GM23338 (cell line): ENCODE results near the gene TLCD3B. TPM values are rescaled to one million over a fixed set of nuclear protein-coding genes. Genes with fewer than 3 reads are reported as not detected.

Experiments used
- ATAC-seq: fragments of 200-7000 bp; cut with Tn5 transposase; 3 replicates; pipeline ENCODE4 v1.9.1; 2020
- DNase-seq: peaks from one replicate; pipeline ENCODE4 v3.0.0-alpha.2; 2015; ENCODE audit warnings: low spot score
- H2AFZ ChIP-seq: fragments of 200-600 bp; sonication (generic); 2 replicates; pipeline ENCODE4 v1.8.0; 2016; ENCODE audit warnings: antibody characterized with exemption, mild to moderate bottlenecking, moderate library complexity
- H3F3A ChIP-seq: fragments of 200-600 bp; sonication (generic); replicated peaks from 2 replicates; pipeline ENCODE4 v1.8.0; 2017; ENCODE audit warnings: antibody characterized with exemption, mixed run types, low read depth
- H3K27ac ChIP-seq: fragments of 200-600 bp; sonication (generic); 2 replicates; pipeline ENCODE4 v1.6.1; 2016; ENCODE audit warnings: low read depth
- H3K27me3 ChIP-seq: fragments of 200-600 bp; sonication (generic); 2 replicates; pipeline ENCODE4 v1.8.0; 2016; ENCODE audit warnings: mild to moderate bottlenecking, mixed run types, moderate library complexity; ENCODE audit not compliant: insufficient read depth
- H3K36me3 ChIP-seq: fragments of 200-600 bp; sonication (generic); 2 replicates; pipeline ENCODE4 v1.8.0; 2016; ENCODE audit warnings: mild to moderate bottlenecking; ENCODE audit not compliant: insufficient read depth
- H3K4me1 ChIP-seq: fragments of 200-600 bp; sonication (generic); 2 replicates; pipeline ENCODE4 v1.8.0; 2016; ENCODE audit warnings: mild to moderate bottlenecking, moderate library complexity; ENCODE audit not compliant: insufficient read depth
- H3K4me2 ChIP-seq: fragments of 200-600 bp; sonication (generic); 2 replicates; pipeline ENCODE4 v1.7.1; 2017; ENCODE audit warnings: mixed run types
- H3K4me3 ChIP-seq: fragments of 200-600 bp; sonication (generic); 2 replicates; pipeline ENCODE4 v1.6.1; 2016; ENCODE audit warnings: mixed run types
- H3K79me2 ChIP-seq: fragments of 200-600 bp; sonication (generic); replicated peaks from 2 replicates; pipeline ENCODE4 v1.8.0; 2017; ENCODE audit warnings: mild to moderate bottlenecking; ENCODE audit not compliant: insufficient read depth
- H3K9me2 ChIP-seq: fragments of 200-600 bp; sonication (generic); 2 replicates; pipeline ENCODE4 v1.8.0; 2017; ENCODE audit not compliant: insufficient read depth
- H4K20me1 ChIP-seq: fragments of 200-600 bp; sonication (generic); replicated peaks from 2 replicates; pipeline ENCODE4 v1.8.0; 2017; ENCODE audit warnings: mild to moderate bottlenecking; ENCODE audit not compliant: insufficient read depth
- H3K27ac Mint-ChIP-seq: 2 replicates; pipeline ENCODE4 v1.8.0; 2020; ENCODE audit warnings: inconsistent platforms, mild to moderate bottlenecking, moderate library complexity, mixed read lengths
- H3K27me3 Mint-ChIP-seq: 3 replicates; pipeline ENCODE4 v1.8.0; 2022; ENCODE audit warnings: low read depth, mild to moderate bottlenecking, moderate library complexity, mixed read lengths, inconsistent platforms; ENCODE audit not compliant: insufficient read depth, poor library complexity
- H3K36me3 Mint-ChIP-seq: 3 replicates; pipeline ENCODE4 v1.8.0; 2021; ENCODE audit warnings: low read depth, mild to moderate bottlenecking, inconsistent platforms, moderate library complexity, mixed read lengths
- H3K4me1 Mint-ChIP-seq: 3 replicates; pipeline ENCODE4 v1.8.0; 2020; ENCODE audit warnings: mild to moderate bottlenecking, inconsistent platforms, mixed read lengths
- H3K4me3 Mint-ChIP-seq: 3 replicates; pipeline ENCODE4 v1.8.0; 2021; ENCODE audit warnings: moderate library complexity, mild to moderate bottlenecking, inconsistent platforms, mixed read lengths
- H3K9me3 Mint-ChIP-seq: 3 replicates; pipeline ENCODE4 v1.8.0; 2020; ENCODE audit warnings: moderate library complexity, mild to moderate bottlenecking, inconsistent platforms, mixed read lengths
- CREB1 ChIP-seq: fragments of 250-450 bp; sonication (Bioruptor Pico); IDR thresholded peaks from 2 replicates; pipeline ENCODE4 v1.5.0; 2020; ENCODE audit warnings: low read depth, mild to moderate bottlenecking, moderate library complexity
- CTCF ChIP-seq, 2 experiments: fragments of 200-600 bp in 1 of 2; sonication (generic) in 1 of 2; conservative IDR thresholded peaks; 2 replicates each; pipeline versions ENCODE4 v1.5.1 to v1.6.1; 2016 to 2017; ENCODE audit warnings: antibody characterized with exemption in 2 of 2, low read depth in 2 of 2, mild to moderate bottlenecking in 2 of 2, moderate library complexity in 1 of 2
- EZH2 ChIP-seq: fragments of 200-600 bp; sonication (generic); IDR thresholded peaks from one replicate; pipeline ENCODE4 v1.8.0; 2017; ENCODE audit warnings: antibody characterized with exemption, mild to moderate bottlenecking, low read depth; ENCODE audit not compliant: unreplicated experiment
- JUNB ChIP-seq: IDR thresholded peaks from one replicate; pipeline ENCODE4 v1.6.1; 2016; ENCODE audit warnings: antibody characterized with exemption; ENCODE audit not compliant: unreplicated experiment
- POLR2AphosphoS5 ChIP-seq: IDR thresholded peaks from 2 replicates; pipeline ENCODE4 v1.6.1; 2016; ENCODE audit warnings: antibody characterized with exemption, low read depth
- REST ChIP-seq: IDR thresholded peaks from one replicate; pipeline ENCODE4 v1.6.1; 2018; ENCODE audit warnings: antibody characterized with exemption; ENCODE audit not compliant: unreplicated experiment
- STAT1 ChIP-seq: IDR thresholded peaks from one replicate; pipeline ENCODE4 v1.6.1; 2016; ENCODE audit warnings: antibody characterized with exemption; ENCODE audit not compliant: unreplicated experiment
- ZNF114 ChIP-seq: fragments of 250-450 bp; sonication (Bioruptor Pico); IDR thresholded peaks from 2 replicates; pipeline ENCODE4 v1.5.0; 2020; ENCODE audit warnings: mild to moderate bottlenecking, moderate library complexity
- ZNF331 ChIP-seq: fragments of 250-450 bp; sonication (Bioruptor Pico); IDR thresholded peaks from 2 replicates; pipeline ENCODE4 v1.5.0; 2020; ENCODE audit warnings: low read depth, mild to moderate bottlenecking, moderate library complexity
- polyA plus RNA-seq: library from polyadenylated mRNA; unstranded; fragments of >200 nt; fragmentation: Nextera tagmentation; extraction: Ambion mirVana; gene quantifications from 2 replicates; pipeline ENCODE4 v1.2.1, GENCODE V29; 2016
- total RNA-seq: library from RNA; depleted of rRNA; stranded (reverse); fragments of >200 nt; shearing (Covaris generic); gene quantifications from 2 replicates; pipeline ENCODE4 v1.2.3, GENCODE V29; 2014
- TF ChIP-seq, protein P1 (sequence below): IDR thresholded peaks from 2 replicates; pipeline ENCODE4 v1.6.1; 2016; ENCODE audit warnings: antibody characterized with exemption

TLCD3B gene
- total and polyA plus RNA-seq, 2 experiments from 2014 or later, result 14.2 to 37.4 TPM

- no peak for TF ChIP-seq CTCF (conservative IDR thresholded peaks at IDR 0.05; ENCODE audit: low read depth in 2 of 2)
- TF ChIP-seq ZNF331 (CRISPR knock-in tag), result no peak
- no peak for TF ChIP-seq STAT1
- TF ChIP-seq, protein P1, sequence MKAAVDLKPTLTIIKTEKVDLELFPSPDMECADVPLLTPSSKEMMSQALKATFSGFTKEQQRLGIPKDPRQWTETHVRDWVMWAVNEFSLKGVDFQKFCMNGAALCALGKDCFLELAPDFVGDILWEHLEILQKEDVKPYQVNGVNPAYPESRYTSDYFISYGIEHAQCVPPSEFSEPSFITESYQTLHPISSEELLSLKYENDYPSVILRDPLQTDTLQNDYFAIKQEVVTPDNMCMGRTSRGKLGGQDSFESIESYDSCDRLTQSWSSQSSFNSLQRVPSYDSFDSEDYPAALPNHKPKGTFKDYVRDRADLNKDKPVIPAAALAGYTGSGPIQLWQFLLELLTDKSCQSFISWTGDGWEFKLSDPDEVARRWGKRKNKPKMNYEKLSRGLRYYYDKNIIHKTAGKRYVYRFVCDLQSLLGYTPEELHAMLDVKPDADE, result no peak
- TF ChIP-seq REST, result no peak
These were observed 42.6 kb downstream of the TLCD3B start (continued) for GRCh38 chr16:29988346-29989075.

DNA sequence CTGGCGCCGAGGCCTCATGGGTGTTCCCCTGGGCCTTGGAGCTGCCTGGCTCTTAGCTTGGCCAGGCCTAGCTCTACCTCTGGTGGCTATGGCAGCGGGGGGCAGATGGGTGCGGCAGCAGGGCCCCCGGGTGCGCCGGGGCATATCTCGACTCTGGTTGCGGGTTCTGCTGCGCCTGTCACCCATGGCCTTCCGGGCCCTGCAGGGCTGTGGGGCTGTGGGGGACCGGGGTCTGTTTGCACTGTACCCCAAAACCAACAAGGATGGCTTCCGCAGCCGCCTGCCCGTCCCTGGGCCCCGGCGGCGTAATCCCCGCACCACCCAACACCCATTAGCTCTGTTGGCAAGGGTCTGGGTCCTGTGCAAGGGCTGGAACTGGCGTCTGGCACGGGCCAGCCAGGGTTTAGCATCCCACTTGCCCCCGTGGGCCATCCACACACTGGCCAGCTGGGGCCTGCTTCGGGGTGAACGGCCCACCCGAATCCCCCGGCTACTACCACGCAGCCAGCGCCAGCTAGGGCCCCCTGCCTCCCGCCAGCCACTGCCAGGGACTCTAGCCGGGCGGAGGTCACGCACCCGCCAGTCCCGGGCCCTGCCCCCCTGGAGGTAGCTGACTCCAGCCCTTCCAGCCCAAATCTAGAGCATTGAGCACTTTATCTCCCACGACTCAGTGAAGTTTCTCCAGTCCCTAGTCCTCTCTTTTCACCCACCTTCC is 43.5 kb downstream of the TLCD3B start:
- H3K4me3 Mint-ChIP-seq, result no peak overlapping the region
- H3K36me3 Mint-ChIP-seq, result peaks cover 71% of the 10 kb centered on the region
- ATAC-seq (no peak), DNase-seq (no peak)
- no peaks in the 10 kb centered on the region for H3F3A ChIP-seq
- H3K79me2 ChIP-seq, result no peaks in the 10 kb centered on the region
- H3K27ac Mint-ChIP-seq, result no peak overlapping the region
- peaks cover 3% of the 10 kb centered on the region for H3K27me3 Mint-ChIP-seq
- H3K9me2 ChIP-seq, result no peaks in the 10 kb centered on the region
- no peaks in the 10 kb centered on the region for H3K4me1 ChIP-seq
- H3K4me2 ChIP-seq, result no peak overlapping the region
- H3K4me1 Mint-ChIP-seq, result no peaks in the 10 kb centered on the region; the same call in 2 of the 3 replicates
- no peak overlapping the region for H2AFZ ChIP-seq
- no peaks in the 10 kb centered on the region; the same call in 1 of the 3 replicates for H3K9me3 Mint-ChIP-seq
- no peaks in the 10 kb centered on the region; the same call in 1 of the 2 replicates for H4K20me1 ChIP-seq
- peaks cover 12% of the 10 kb centered on the region for H3K36me3 ChIP-seq
- no peak overlapping the region for H3K4me3 ChIP-seq
- no peaks in the 10 kb centered on the region for H3K27me3 ChIP-seq
- H3K27ac ChIP-seq, result no peak overlapping the region
- TF ChIP-seq ZNF331 (CRISPR knock-in tag) (no peak), POLR2AphosphoS5 (no peak), JUNB (no peak), EZH2 (no peak), CTCF (conservative IDR thresholded peaks at IDR 0.05; ENCODE audit: low read depth in 2 of 2) (no peak), ZNF114 (CRISPR knock-in tag) (no peak), REST (no peak), CREB1 (CRISPR knock-in tag) (no peak)
- TF ChIP-seq, protein P1, result no peak
